SK-N-SH (cell line): Measurements from ENCODE around the gene ANKRD44. TPM values are rescaled to one million over a fixed set of nuclear protein-coding genes. Genes with fewer than 3 reads are reported as not detected.
A peak's percentile ranks its signal among the peaks of the same experiment; 100 is the strongest.

Source experiments
- CTCF ChIA-PET: fragments of 300-600, 350-600 bp; formaldehyde crosslinking; extraction: SDS; loops from one replicate; lab custom pipeline; 2021; lab: Yijun Ruan, JAX
- POLR2A ChIA-PET: fragments of 350-600 bp; sonication (Branson Sonifier 250); formaldehyde crosslinking; extraction: SDS; loops from one replicate; lab custom pipeline; 2020; ENCODE audit warnings: antibody characterized with exemption, inconsistent platforms; lab: Yijun Ruan, JAX
- DNase-seq: peaks from one replicate; pipeline ENCODE4 v3.0.0; 2012
- H2AFZ ChIP-seq: fragments of 200-600 bp; sonication (generic); 2 replicates; pipeline ENCODE4 v1.8.1; 2016; ENCODE audit warnings: antibody characterized with exemption, mild to moderate bottlenecking, low read depth
- H3F3A ChIP-seq: fragments of 200-600 bp; sonication (generic); replicated peaks from 2 replicates; pipeline ENCODE3; 2016; ENCODE audit warnings: antibody characterized with exemption, mild to moderate bottlenecking; ENCODE audit not compliant: insufficient read depth
- H3K27ac ChIP-seq, 2 experiments: fragments of 200-500 bp in 1 of 2; fragments of 200-600 bp in 1 of 2; sonication (Bioruptor generic) in 1 of 2; sonication (generic), shearing (Covaris generic) in 1 of 2; 2 replicates each; pipeline versions ENCODE4 v1.5.1 to v1.6.1; 2014 to 2016; ENCODE audit warnings: low read depth in 2 of 2, inconsistent platforms in 1 of 2, low read length in 1 of 2, mild to moderate bottlenecking in 1 of 2, mixed read lengths in 1 of 2
- H3K27me3 ChIP-seq: fragments of 200-600 bp; sonication (generic), shearing (Covaris generic); 2 replicates; pipeline ENCODE4 v1.6.1; 2016; ENCODE audit warnings: mixed run types; ENCODE audit not compliant: insufficient read depth
- H3K36me3 ChIP-seq, 2 experiments: fragments of 200-500 bp in 1 of 2; fragments of 200-600 bp in 1 of 2; sonication (Bioruptor generic) in 1 of 2; sonication (generic) in 1 of 2; replicated peaks in 1 of 2; 2 replicates each; pipeline versions ENCODE3 to v1.5.1; 2014 to 2016; ENCODE audit warnings: low read length in 1 of 2, mild to moderate bottlenecking in 1 of 2; ENCODE audit not compliant: insufficient read depth in 2 of 2, control insufficient read depth in 1 of 2
- H3K4me1 ChIP-seq, 2 experiments: fragments of 200-500 bp in 1 of 2; fragments of 200-600 bp in 1 of 2; sonication (Bioruptor generic) in 1 of 2; sonication (generic), shearing (Covaris generic) in 1 of 2; 2 replicates each; pipeline versions ENCODE4 v1.5.1 to v1.6.1; 2014 to 2016; ENCODE audit warnings: low read depth in 1 of 2, low read length in 1 of 2, mixed run types in 1 of 2; ENCODE audit not compliant: insufficient read depth in 2 of 2, control insufficient read depth in 1 of 2
- H3K4me2 ChIP-seq: fragments of 200-600 bp; sonication (generic), shearing (Covaris generic); 2 replicates; pipeline ENCODE4 v1.6.1; 2017; ENCODE audit warnings: mixed run types
- H3K4me3 ChIP-seq, 2 experiments: fragments of 200-500 bp in 1 of 2; fragments of 200-600 bp in 1 of 2; sonication (Bioruptor generic) in 1 of 2; sonication (generic), shearing (Covaris generic) in 1 of 2; 2 replicates each; pipeline versions ENCODE4 v1.5.1 to v1.8.1; 2014 to 2016; ENCODE audit warnings: low read depth in 2 of 2, inconsistent platforms in 1 of 2, low read length in 1 of 2, mild to moderate bottlenecking in 1 of 2, mixed read lengths in 1 of 2, moderate library complexity in 1 of 2
- H3K79me2 ChIP-seq: fragments of 200-600 bp; sonication (generic); 2 replicates; pipeline ENCODE4 v1.8.1; 2017; ENCODE audit warnings: mild to moderate bottlenecking; ENCODE audit not compliant: insufficient read depth
- H3K9ac ChIP-seq: fragments of 200-600 bp; sonication (generic); 2 replicates; pipeline ENCODE4 v1.6.1; 2017; ENCODE audit warnings: mixed run types
- H3K9me2 ChIP-seq: fragments of 200-600 bp; sonication (generic); 2 replicates; pipeline ENCODE4 v1.6.1; 2017; ENCODE audit warnings: mixed run types
- H3K9me3 ChIP-seq: fragments of 200-600 bp; sonication (generic); 2 replicates; pipeline ENCODE4 v1.6.1; 2017; ENCODE audit warnings: mixed run types, mild to moderate bottlenecking, moderate library complexity
- H4K20me1 ChIP-seq: fragments of 200-600 bp; sonication (generic); 2 replicates; pipeline ENCODE4 v1.6.1; 2017; ENCODE audit warnings: mild to moderate bottlenecking, mixed run types; ENCODE audit not compliant: insufficient read depth
- CHD2 ChIP-seq: fragments of 150-350 bp; IDR thresholded peaks from 2 replicates; pipeline ENCODE4 v1.6.1; 2018; ENCODE audit warnings: low read length; ENCODE audit not compliant: partially characterized antibody
- FOXM1 ChIP-seq: IDR thresholded peaks from 2 replicates; pipeline ENCODE4 v1.4.0; 2012; ENCODE audit warnings: low read depth, mild to moderate bottlenecking
- JUND ChIP-seq: IDR thresholded peaks from 2 replicates; pipeline ENCODE4 v1.4.0; 2012
- MEF2A ChIP-seq: IDR thresholded peaks from 2 replicates; pipeline ENCODE4 v1.4.0; 2012; ENCODE audit warnings: low read depth, borderline replicate concordance
- MXI1 ChIP-seq: IDR thresholded peaks from 2 replicates; pipeline ENCODE4 v1.6.1; 2012; ENCODE audit warnings: mild to moderate bottlenecking, low read depth, low read length, improper control_type of control experiment
- NRF1 ChIP-seq: IDR thresholded peaks from 2 replicates; pipeline ENCODE4 v1.6.1; 2012; ENCODE audit warnings: low read depth, mild to moderate bottlenecking, low read length
- RXRA ChIP-seq: IDR thresholded peaks from 2 replicates; pipeline ENCODE4 v1.4.0; 2012; ENCODE audit warnings: low read depth, mild to moderate bottlenecking, borderline replicate concordance
- SIN3A ChIP-seq: IDR thresholded peaks from 2 replicates; pipeline ENCODE4 v1.6.1; 2012; ENCODE audit warnings: low read depth, mild to moderate bottlenecking, low read length, moderate library complexity, borderline replicate concordance
- YY1 ChIP-seq: IDR thresholded peaks from 2 replicates; pipeline ENCODE4 v1.4.0; 2012; ENCODE audit warnings: low read depth, mild to moderate bottlenecking
- WGBS: methylation state at CpG from one replicate; pipeline ENCODE4 v1.1.6; 2017; ENCODE audit warnings: low lambda C conversion rate; 5-methylcytosine and 5-hydroxymethylcytosine counted together
- polyA plus RNA-seq, 3 experiments: library from polyadenylated mRNA; depleted of rRNA; stranded (reverse); fragments of >200 nt; gene quantifications; 2 replicates each; pipeline ENCODE4 v1.2.3, GENCODE V29; 2012
- TF ChIP-seq, protein P1 (sequence below): fragments of 150-350 bp; IDR thresholded peaks from 2 replicates; pipeline ENCODE4 v1.6.1; 2016; ENCODE audit warnings: mild to moderate bottlenecking, low read depth, low read length
- TF ChIP-seq, protein P2 (sequence below): IDR thresholded peaks from 2 replicates; pipeline ENCODE4; 2012
- TF ChIP-seq, protein P3 (sequence below): IDR thresholded peaks from 2 replicates; pipeline ENCODE4 v1.6.1; 2012; ENCODE audit warnings: mild to moderate bottlenecking, low read depth, low read length, moderate library complexity

Gene ANKRD44
- polyA plus RNA-seq, 1 of the 3 experiments (the other 2 are of a cell fraction): 12.5 TPM

DNA sequence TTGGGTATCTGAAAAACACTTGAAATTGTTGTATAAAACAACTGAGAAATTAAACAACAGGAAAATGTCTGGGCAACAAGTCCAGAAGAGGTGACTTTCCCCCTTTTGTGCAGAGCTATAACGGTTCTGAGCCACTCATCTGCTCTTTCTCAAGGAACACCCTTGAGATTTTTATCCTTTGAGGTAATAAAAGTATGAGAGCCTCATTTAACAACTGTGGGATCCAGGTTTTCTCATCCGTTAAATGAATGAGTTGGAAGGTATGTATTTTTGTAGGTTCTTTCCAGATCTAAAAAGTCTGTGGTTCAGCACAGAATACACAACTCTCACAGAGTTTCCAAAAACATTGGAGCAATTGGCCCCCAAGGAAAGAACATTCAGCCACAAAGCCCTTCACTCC lies 93.0 kb downstream of the ANKRD44 start:
- Histone ChIP-seq H3K27ac (peak overlapping the region in 1 of 2 experiments; percentile 96; a peak in 2 of 4 replicates), H3K4me1 (peaks cover 16 to 31% of the 10 kb centered on the region in 2 experiments; a peak in 3 of 4 replicates), H3K9ac (no peak overlapping the region), H3K4me2 (no peak overlapping the region), H3K9me3 (no peaks in the 10 kb centered on the region), H3K9me2 (no peaks in the 10 kb centered on the region), H3K36me3 (no peaks in the 10 kb centered on the region), H3K79me2 (no peaks in the 10 kb centered on the region), H3K4me3 (no peak overlapping the region), H3F3A (peaks cover 9% of the 10 kb centered on the region), H4K20me1 (no peaks in the 10 kb centered on the region), H2AFZ (no peak overlapping the region), H3K27me3 (no peaks in the 10 kb centered on the region)
- WGBS: 81% methylated on average over 2 of the region's 2 CpGs
- ChIA-PET POLR2A (no interaction called here), CTCF (interaction anchor here (2.5 kb wide), 1 partner anchor 26 kb away, joined by 12 read pairs; no protein-coding TSS in a partner anchor)
- no peak for DNase-seq
- TF ChIP-seq JUND (no peak), MXI1 (no peak), RXRA (no peak), SIN3A (no peak), FOXM1 (no peak), MEF2A (no peak), CHD2 (no peak), YY1 (no peak), NRF1 (no peak)
- TF ChIP-seq, protein P1, sequence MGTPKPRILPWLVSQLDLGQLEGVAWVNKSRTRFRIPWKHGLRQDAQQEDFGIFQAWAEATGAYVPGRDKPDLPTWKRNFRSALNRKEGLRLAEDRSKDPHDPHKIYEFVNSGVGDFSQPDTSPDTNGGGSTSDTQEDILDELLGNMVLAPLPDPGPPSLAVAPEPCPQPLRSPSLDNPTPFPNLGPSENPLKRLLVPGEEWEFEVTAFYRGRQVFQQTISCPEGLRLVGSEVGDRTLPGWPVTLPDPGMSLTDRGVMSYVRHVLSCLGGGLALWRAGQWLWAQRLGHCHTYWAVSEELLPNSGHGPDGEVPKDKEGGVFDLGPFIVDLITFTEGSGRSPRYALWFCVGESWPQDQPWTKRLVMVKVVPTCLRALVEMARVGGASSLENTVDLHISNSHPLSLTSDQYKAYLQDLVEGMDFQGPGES: no peak
- TF ChIP-seq, protein P2, sequence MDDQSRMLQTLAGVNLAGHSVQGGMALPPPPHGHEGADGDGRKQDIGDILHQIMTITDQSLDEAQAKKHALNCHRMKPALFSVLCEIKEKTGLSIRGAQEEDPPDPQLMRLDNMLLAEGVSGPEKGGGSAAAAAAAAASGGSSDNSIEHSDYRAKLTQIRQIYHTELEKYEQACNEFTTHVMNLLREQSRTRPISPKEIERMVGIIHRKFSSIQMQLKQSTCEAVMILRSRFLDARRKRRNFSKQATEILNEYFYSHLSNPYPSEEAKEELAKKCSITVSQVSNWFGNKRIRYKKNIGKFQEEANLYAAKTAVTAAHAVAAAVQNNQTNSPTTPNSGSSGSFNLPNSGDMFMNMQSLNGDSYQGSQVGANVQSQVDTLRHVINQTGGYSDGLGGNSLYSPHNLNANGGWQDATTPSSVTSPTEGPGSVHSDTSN: no peak
- TF ChIP-seq, protein P3, sequence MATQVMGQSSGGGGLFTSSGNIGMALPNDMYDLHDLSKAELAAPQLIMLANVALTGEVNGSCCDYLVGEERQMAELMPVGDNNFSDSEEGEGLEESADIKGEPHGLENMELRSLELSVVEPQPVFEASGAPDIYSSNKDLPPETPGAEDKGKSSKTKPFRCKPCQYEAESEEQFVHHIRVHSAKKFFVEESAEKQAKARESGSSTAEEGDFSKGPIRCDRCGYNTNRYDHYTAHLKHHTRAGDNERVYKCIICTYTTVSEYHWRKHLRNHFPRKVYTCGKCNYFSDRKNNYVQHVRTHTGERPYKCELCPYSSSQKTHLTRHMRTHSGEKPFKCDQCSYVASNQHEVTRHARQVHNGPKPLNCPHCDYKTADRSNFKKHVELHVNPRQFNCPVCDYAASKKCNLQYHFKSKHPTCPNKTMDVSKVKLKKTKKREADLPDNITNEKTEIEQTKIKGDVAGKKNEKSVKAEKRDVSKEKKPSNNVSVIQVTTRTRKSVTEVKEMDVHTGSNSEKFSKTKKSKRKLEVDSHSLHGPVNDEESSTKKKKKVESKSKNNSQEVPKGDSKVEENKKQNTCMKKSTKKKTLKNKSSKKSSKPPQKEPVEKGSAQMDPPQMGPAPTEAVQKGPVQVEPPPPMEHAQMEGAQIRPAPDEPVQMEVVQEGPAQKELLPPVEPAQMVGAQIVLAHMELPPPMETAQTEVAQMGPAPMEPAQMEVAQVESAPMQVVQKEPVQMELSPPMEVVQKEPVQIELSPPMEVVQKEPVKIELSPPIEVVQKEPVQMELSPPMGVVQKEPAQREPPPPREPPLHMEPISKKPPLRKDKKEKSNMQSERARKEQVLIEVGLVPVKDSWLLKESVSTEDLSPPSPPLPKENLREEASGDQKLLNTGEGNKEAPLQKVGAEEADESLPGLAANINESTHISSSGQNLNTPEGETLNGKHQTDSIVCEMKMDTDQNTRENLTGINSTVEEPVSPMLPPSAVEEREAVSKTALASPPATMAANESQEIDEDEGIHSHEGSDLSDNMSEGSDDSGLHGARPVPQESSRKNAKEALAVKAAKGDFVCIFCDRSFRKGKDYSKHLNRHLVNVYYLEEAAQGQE: no peak
